Embryonic facial prominence (tissue), 1 donor: ENCODE results near the gene FAM167B.
"Not testable (repeated sequence)": the region's sequence is repeated elsewhere in the genome, so short reads cannot be mapped to it uniquely, and the experiment has no call there.

Experiments used
- DNase-seq: peaks from one replicate; pipeline ENCODE4 v3.0.0-alpha.2; 2016; ENCODE audit errors: extremely low spot score

Gene FAM167B

DNA sequence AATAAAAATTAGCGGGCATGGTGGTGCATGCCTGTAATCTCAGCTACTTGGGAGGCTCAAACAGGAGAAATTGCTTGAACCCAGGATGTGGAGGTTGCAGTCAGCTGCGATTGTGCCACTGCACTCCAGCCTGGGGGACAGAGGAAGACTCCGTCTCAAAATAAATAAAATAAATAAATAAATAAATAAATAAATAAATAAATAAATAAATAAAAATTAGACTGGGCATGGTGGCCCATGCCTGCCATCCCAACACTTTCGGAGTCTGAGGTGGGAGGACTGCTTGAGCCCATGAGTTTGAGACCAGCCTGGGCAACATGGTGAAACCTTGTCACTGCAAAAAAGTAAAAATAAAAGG, 16.2 kb downstream of the FAM167B start:
- DNase-seq: not testable (repeated sequence)

DNA sequence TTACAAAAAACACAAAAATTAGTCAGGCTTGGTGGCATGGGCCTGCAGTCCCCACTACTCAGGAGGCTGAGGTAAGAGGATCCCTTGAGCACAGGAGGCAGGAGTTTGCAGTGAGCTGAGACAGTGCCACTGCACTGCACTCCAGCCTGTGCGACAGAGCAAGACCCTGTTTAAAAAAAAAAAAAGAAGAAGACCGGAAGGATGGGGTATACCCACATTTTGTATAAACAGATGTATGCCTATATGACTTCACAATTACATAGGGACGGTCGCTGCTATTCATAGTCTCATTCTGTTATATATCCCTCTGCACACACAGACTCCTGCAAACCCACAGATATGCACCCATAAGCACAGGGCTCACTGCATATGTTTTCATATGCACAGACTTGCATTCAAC, 16.7 kb downstream of the FAM167B start:
- no peak for DNase-seq

DNA sequence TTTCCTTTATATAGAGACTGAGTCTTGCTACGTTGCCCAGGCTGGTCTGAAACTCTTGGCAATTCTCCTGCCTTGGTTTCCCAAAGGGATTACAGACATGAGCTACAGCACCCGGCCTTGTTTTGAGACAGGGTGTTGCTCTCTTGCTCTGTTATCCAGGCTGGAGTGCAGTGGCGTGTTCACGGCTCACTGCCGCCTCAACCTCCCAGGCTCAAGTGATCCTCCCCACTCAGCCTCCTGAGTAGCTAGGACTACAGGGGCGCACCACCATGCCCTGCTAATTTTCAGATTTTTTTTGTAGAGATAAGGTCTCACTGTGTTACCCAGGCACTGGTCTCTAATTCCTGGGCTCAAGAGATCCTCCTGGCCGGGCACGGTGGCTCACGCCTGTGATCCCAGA, 18.8 kb downstream of the FAM167B start:
- no peak for DNase-seq

DNA sequence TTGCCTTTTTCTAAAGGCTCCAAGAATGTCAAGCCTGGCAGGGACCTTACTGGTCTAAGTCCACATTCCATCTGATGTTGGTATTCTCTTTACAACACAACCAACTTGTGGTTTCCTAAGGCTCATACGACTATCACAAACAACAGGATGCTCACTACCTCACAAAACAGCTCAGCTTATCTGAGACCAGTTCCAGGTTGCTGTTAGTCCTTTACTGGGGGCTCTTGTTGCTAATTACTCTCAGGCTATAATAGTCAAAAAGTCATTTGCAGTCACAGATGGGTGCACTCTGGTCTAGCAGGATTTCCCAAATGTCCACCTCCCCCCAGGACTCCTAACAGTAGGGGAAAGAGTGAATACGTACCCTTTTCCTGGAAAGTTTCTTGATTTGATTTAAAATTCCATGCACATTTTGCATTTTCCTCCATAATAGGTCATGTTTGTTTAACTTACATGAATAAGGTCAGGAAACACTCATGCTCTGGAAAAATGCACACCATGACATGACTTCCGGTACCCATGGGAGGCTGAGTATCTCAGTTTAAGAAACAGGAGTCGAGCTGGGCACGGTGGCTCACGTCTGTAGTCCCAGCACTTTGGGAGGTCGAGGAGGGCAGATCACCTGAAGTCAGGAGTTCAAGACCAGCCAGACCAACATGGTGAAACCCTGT, 20.0 kb downstream of the FAM167B start:
- DNase-seq: no peak

DNA sequence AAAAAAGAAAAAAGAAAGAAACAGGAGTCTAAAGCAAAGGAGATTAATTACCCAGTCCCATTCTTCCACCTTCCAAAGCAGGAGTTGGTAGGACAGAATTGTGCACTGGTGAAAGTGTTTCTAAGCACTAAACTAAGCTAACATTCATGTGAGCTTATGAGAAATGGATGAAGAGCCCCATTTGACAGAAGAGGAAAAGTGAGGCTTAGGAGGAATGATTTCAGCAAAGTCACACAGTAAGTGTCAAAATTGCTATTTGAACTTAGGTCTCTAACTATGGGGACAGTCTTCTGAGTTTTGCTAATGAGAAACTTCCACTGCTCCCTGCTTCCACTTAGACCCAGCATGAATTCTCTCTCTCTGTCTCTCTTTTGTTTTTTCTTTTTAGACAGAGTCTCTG, 22.7 kb downstream of the FAM167B start:
- no peak for DNase-seq

DNA sequence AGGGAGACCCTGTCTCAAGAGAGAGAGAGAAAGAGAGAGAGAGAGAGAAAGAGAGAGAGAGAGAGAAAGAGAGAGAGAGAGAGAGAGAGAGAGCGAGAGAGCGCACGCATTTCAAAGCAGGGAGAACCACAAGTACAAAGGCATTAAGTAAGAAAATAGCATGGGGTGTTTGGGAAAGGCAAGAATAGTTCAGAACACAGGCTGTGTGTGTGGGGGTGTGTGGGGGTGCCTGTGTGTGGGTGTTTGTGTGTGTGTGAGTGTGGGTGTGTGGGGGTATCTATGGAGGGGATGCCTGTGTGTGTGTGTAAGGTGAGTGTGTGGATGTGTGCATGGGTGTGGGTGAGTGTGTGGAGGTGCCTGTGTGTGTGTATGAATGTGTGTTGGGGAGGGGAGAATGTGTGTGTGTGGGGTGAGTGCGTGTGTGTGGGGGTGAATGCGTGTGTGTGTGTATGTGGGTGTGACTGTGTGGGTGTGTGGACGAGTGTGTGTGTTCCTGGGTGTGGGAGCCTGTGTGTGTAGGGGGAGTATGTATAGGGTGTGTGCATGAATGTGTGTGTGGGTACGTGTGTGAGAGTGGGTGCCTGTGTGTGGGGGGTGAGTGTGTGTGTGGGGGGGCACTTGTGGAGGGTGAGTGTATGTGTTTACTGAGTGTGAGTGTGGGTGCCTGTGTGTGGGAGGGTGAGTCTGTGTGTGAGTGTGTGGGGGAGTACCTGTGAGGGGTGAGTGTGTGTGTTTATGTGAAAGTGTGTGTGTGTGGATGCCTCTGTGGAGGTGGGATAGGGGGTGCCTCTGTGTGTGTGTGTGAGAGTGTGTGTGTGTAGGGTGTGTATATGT, 25.8 kb downstream of the FAM167B start:
- DNase-seq: no peak

DNA sequence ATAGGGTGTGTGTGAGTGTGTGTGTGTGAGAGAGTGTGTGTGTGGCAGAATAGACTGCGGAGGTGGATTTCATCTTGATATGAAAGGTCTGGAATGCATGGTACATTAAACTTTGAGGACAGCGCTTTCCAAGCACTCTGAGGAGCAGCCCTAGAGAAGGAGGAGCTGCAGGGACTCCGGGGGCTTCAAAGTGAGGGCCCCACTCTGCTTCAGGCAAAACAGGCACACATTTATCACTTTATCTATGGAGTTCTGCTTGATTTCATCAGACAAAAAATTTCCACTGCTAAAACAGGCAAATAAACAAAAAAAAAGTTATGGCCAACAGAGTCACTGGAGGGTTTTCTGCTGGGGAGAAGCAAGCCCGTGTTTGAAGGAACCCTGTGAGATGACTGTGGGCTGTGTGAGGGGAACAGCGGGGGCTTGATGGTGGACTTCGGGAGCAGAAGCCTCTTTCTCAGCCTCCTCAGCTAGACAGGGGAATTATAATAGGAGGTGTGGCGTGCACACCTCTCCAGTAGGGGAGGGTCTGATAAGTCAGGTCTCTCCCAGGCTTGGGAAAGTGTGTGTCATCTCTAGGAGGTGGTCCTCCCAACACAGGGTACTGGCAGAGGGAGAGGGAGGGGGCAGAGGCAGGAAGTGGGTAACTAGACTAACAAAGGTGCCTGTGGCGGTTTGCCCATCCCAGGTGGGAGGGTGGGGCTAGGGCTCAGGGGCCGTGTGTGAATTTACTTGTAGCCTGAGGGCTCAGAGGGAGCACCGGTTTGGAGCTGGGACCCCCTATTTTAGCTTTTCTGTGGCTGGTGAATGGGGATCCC, 26.6 kb downstream of the FAM167B start:
- no peak for DNase-seq

DNA sequence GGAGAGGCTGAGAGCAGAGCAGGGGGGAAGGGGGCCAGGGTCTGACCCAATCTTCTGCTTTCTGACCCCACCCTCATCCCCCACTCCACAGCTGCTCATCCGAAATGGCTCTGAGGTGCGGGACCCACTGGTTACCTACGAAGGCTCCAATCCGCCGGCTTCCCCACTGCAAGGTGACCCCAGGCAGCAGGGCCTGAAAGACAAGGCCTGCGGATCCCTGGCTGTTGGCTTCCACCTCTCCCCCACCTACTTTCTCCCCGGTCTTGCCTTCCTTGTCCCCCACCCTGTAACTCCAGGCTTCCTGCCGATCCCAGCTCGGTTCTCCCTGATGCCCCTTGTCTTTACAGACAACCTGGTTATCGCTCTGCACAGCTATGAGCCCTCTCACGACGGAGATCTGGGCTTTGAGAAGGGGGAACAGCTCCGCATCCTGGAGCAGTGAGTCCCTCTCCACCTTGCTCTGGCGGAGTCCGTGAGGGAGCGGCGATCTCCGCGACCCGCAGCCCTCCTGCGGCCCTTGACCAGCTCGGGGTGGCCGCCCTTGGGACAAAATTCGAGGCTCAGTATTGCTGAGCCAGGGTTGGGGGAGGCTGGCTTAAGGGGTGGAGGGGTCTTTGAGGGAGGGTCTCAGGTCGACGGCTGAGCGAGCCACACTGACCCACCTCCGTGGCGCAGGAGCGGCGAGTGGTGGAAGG, 27.8 kb downstream of the FAM167B start:
- no peak for DNase-seq

DNA sequence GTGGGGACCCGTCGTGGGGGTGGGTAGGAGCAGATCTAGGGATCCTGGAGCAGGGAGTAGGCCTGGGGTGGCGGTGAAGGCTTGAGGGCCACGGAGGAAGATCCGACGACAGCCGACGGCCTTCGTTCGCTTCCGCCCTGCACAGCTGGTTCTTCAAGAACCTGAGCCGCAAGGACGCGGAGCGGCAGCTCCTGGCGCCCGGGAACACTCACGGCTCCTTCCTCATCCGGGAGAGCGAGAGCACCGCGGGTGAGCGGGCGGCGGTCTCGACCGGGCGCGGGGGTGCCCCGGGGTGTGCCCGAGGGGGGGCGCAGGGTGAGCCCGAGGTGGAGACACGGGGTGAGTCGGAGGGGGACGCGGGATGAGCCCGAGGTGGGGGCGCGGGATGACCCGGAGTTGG, 28.4 kb downstream of the FAM167B start:
- no peak for DNase-seq

DNA sequence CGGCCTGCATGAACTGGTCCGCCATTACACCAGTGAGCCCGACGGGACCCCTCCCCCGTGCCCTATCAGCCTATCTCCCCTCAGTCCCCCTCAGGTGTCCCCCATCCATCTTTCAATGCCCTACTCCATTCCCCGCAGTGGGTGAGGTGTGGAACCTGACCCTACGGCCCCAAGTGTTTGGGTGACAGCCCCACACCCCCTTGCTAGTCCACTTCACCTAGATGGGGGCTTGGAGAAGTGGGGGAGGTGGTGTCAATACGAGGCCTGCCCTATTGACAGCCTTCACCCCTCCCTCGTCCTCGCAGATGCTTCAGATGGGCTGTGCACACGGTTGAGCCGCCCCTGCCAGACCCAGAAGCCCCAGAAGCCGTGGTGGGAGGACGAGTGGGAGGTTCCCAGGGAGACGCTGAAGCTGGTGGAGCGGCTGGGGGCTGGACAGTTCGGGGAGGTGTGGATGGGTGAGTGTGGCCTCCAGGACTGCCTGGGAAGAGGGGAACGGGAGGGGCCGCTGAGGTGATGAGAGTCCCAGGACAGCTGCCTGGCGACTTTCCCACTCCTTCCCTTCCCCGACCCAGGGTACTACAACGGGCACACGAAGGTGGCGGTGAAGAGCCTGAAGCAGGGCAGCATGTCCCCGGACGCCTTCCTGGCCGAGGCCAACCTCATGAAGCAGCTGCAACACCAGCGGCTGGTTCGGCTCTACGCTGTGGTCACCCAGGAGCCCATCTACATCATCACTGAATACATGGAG, 29.2 kb downstream of the FAM167B start:
- no peak for DNase-seq

DNA sequence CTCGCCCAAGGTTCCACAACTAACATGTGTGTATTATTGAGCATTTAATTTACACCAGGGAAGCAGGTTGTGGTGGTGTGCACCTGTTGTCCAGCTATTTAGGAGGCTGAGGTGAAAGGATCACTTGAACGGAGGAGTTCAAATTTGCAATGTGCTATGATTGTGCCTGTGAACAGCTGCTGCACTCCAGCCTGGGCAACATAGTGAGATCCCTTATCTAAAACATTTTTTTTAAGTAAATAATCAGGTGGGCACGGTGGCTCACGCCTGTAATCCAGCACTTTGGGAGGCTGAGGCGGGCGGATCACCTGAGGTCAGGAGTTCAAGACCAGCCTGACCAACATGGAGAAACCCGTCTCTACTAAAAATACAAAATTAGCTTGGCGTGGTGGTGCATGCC, 37.8 kb downstream of the FAM167B start:
- DNase-seq: not testable (repeated sequence)

DNA sequence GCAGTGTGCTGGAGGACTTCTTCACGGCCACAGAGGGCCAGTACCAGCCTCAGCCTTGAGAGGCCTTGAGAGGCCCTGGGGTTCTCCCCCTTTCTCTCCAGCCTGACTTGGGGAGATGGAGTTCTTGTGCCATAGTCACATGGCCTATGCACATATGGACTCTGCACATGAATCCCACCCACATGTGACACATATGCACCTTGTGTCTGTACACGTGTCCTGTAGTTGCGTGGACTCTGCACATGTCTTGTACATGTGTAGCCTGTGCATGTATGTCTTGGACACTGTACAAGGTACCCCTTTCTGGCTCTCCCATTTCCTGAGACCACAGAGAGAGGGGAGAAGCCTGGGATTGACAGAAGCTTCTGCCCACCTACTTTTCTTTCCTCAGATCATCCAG, 38.6 kb downstream of the FAM167B start:
- no peak for DNase-seq

DNA sequence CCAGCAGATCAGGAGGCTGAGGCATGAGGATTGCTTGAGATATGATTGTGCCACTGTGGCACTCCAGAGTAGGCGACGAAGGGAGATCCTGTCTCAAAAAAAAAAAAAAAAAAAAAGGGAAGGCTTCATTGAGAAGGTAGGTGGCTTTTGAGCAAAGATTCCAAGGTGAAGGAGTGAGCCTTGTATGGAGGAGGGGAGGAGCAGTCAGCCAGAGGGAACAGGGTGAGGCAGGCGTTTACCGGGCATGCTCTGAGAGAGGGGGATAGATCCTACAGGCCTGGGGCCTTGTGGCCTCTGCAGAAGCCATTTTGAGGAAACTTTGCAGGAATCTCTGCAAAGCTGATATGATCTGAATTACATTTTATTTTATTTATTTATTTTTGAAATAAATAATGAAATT, 39.7 kb downstream of the FAM167B start:
- DNase-seq: no peak

DNA sequence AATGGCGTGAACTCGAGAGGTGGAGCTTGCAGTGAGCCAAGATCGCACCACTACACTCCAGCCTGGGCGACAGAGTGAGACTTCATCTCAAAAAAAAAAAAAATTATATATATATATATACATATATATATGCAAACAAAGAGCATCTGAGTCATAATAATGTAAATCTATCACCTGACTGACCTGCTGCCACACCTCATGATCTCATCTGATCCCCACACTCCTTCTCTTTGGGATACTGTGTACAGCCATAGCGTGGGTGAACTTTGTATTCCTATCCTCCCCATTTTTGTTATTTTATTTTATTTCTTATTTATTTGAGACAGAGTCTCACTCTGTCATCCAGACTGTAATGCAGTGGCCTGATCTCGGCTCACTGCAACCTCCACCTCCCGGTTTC, 42.2 kb downstream of the FAM167B start:
- DNase-seq: no peak

DNA sequence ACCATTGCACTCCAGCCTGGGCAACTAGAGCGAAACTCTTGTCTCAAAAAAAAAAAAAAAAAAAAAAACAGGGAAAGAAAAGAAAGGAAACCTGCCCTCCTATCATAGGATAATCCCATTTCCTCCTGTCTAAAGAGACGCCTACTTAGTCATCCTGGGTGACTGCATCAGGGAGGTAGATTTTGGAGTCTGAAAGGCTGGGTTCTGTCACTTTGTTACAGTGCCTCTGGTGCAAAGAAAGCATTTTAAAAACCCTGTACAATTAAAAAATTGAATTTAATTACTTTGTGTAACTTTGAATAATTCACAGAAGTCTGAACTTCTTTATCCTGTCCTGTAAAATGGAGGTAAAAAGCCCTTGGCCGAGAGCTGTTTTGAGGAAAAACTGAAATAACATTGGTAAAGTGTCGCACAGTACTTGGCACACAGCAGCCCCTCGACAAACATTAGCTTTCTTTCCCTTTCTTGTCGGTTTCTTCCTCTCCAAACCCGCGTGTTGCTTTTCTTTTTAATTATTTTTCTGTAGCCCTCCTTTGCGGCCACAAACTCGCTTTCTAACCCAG, 44.2 kb downstream of the FAM167B start:
- DNase-seq: no peak

DNA sequence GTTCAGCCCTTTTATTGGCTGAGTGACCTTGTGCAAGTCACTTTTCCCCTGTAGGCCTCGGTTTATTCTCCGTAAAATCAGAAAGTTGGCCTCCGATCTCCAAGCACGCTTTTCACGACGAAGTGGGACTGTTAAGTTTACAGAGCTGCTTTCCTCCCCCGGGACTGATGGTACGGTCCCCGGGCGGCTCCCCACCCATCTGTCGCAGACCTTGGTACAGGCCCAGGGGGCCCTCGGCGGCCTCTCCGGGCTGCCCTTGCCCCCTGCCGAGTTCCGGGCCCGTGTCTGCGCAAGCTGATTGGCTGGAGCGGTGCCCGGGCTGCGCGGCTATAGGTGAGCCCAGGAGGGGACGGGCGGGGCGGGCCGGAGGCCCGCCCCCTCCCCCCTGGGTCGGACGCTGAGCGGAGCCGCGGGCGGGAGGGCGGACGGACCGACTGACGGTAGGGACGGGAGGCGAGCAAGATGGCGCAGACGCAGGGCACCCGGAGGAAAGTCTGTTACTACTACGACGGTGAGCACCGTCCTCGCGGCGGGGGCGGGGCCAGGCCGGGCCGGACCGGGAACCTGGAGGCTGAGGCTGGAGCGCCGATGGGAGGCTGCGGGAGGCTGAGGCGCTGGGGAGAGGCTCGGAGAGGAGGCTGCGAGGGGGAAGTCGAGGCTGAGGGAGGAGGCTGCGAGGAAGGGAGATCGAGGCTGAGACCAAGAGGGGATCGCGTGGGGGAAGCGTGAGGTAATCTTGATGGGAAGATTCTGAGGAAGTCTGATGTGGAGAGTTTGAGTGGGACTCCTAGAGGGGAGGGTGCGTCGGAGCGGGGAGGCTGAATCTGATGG, 44.9 kb downstream of the FAM167B start, which contains the start of gene HDAC1:
Gene HDAC1, plus strand, starts transcription at position 376 of the 831 bp plus-strand sequence. Its CDS starts 87 bp downstream, at position 463.
- peak; percentile 75 for DNase-seq

DNA sequence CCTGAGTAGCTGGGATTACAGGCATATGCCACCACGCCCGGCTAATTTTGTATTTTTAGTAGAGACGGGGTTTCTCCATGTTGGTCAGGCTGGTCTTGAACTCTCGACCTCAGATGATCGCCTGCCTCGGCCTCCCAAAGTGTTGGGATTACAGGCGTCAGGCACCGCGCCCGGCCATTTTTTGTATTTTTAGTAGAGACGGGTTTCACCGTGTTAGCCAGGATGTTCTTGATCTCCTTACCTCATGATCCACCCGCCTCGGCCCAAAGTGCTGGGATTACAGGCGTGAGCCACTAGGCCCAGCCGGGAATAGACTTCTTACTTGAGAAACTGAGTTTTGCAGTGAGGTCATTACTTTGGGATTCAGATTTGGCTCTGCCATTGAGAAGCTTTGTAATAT, 51.2 kb downstream of the FAM167B start:
- DNase-seq: not testable (repeated sequence)
